Panc1 (cell line): ENCODE results near the gene CCDC187. TPM values are rescaled to one million over a fixed set of nuclear protein-coding genes. Genes with fewer than 3 reads are reported as not detected.

Source experiments
- ATAC-seq: fragments of 200-7000 bp; cut with Tn5 transposase; 2 replicates; pipeline ENCODE4 v1.9.1; 2020; ENCODE audit warnings: mild to moderate bottlenecking, moderate library complexity
- BruUV-seq: library from RNA; stranded (reverse); fragments of 400-500 nt; replicated peaks from 2 replicates; lab custom pipeline; 2021; lab: Mats Ljungman, UMichigan
- CTCF ChIA-PET: fragments of 300-600 bp; sonication (Branson Sonifier 250); formaldehyde crosslinking; loops from one replicate; lab custom pipeline; 2022; ENCODE audit warnings: antibody characterized with exemption; lab: Charles Lee
- POLR2A ChIA-PET: fragments of 300-600 bp; sonication (Branson Sonifier 250); formaldehyde crosslinking; loops from one replicate; lab custom pipeline; 2022; ENCODE audit warnings: antibody characterized with exemption; lab: Charles Lee
- DNase-seq: peaks from one replicate; pipeline ENCODE4 v3.0.0-alpha.2; 2010; ENCODE audit warnings: low read depth, low spot score
- H3K27ac ChIP-seq: 2 replicates; pipeline ENCODE4 v1.5.1; 2011; ENCODE audit warnings: mild to moderate bottlenecking, low read length, inconsistent platforms
- H3K27me3 ChIP-seq: fragments of 200-500 bp; sonication (Bioruptor generic); 2 replicates; pipeline ENCODE4 v1.6.0; 2014; ENCODE audit warnings: low read length, inconsistent platforms; ENCODE audit not compliant: control insufficient read depth, insufficient read depth
- H3K36me3 ChIP-seq: fragments of 200-500 bp; sonication (Bioruptor generic); 2 replicates; pipeline ENCODE4 v1.5.1; 2014; ENCODE audit warnings: inconsistent platforms, mild to moderate bottlenecking, low read length, moderate library complexity; ENCODE audit not compliant: control insufficient read depth, insufficient read depth
- H3K4me1 ChIP-seq: 2 replicates; pipeline ENCODE4 v1.5.1; 2011; ENCODE audit warnings: inconsistent platforms, mild to moderate bottlenecking, low read length, moderate library complexity; ENCODE audit not compliant: control insufficient read depth, insufficient read depth
- H3K4me3 ChIP-seq, 2 experiments: 2 replicates each; pipeline ENCODE4 v1.5.1; 2011 to 2012; ENCODE audit warnings: low read depth in 2 of 2, low read length in 2 of 2, mild to moderate bottlenecking in 2 of 2, inconsistent platforms in 1 of 2, moderate library complexity in 1 of 2
- H3K9me3 ChIP-seq: fragments of 200-500 bp; sonication (Bioruptor generic); 2 replicates; pipeline ENCODE4 v1.5.1; 2014; ENCODE audit warnings: low read depth, mild to moderate bottlenecking, inconsistent platforms, low read length, moderate library complexity; ENCODE audit not compliant: control insufficient read depth, insufficient read depth
- CTCF ChIP-seq: fragments of 450-650 bp; IDR thresholded peaks from 2 replicates; pipeline ENCODE4 v1.5.1; 2017; ENCODE audit warnings: mild to moderate bottlenecking
- POLR2AphosphoS5 ChIP-seq: IDR thresholded peaks from 2 replicates; pipeline ENCODE4 v1.6.1; 2012; ENCODE audit warnings: mild to moderate bottlenecking, low read depth, low read length, moderate library complexity
- REST ChIP-seq, 2 experiments: IDR thresholded peaks; 2 replicates each; pipeline ENCODE4 v1.6.1; 2011 to 2012; ENCODE audit warnings: low read depth in 2 of 2, control low read depth in 1 of 2, low read length in 1 of 2, mild to moderate bottlenecking in 1 of 2, moderate library complexity in 1 of 2; ENCODE audit not compliant: insufficient read depth in 1 of 2
- SIN3A ChIP-seq: IDR thresholded peaks from 2 replicates; pipeline ENCODE4 v1.6.1; 2012; ENCODE audit warnings: low read depth, mild to moderate bottlenecking, low read length, moderate library complexity, borderline replicate concordance; ENCODE audit not compliant: insufficient read depth
- TCF7L2 ChIP-seq: IDR thresholded peaks from 2 replicates; pipeline ENCODE4 v1.6.1; 2011; ENCODE audit warnings: mild to moderate bottlenecking, low read depth, low read length, inconsistent platforms
- in situ Hi-C: cut with HindIII; loops from 2 replicates; pipeline ENCODE4 v1.10.0; 2016; ENCODE audit warnings: low sequenced_read_pairs, low pct_unique_long_range_greater_than_20kb
- intact Hi-C: fragments of 100-400 bp; cut with micrococcal nuclease; formaldehyde crosslinking; loops from one replicate; pipeline ENCODE4 v1.10.0; 2022; ENCODE audit not compliant: unreplicated experiment
- total RNA-seq: library from RNA; stranded (reverse); gene quantifications from one replicate; pipeline ENCODE4 v1.2.1, GENCODE V29; 2021; ENCODE audit not compliant: unreplicated experiment

CCDC187 gene
- total RNA-seq, 1 experiment from 2014 or later = not detected

- H3K36me3 ChIP-seq = no peaks in the 10 kb centered on the region; the same call in 1 of the 2 replicates
- DNase-seq (no peak), ATAC-seq (no peak)
- H3K4me1 ChIP-seq = no peaks in the 10 kb centered on the region; the same call in 1 of the 2 replicates
- BruUV-seq = no TSS peak
- H3K27ac ChIP-seq = no peak overlapping the region
- H3K9me3 ChIP-seq = no peaks in the 10 kb centered on the region
- TF ChIP-seq REST (IDR thresholded peaks at IDR 0.05; ENCODE audit: insufficient read depth in 1 of 2, low read depth in 2 of 2, low read length in 1 of 2) (no peak), SIN3A (no peak), TCF7L2 (no peak), CTCF (no peak), POLR2AphosphoS5 (no peak)
- in situ Hi-C loops (no loop called here), intact Hi-C loops (no loop called here)
- ChIA-PET POLR2A (no interaction called here), CTCF (interaction anchor here (0.7 kb wide), 1 partner anchor 870 kb away, joined by 20 read pairs; no protein-coding TSS in a partner anchor)
- no peak overlapping the region for H3K4me3 ChIP-seq
- H3K27me3 ChIP-seq = no peaks in the 10 kb centered on the region
These were observed 28.6 kb upstream of the CCDC187 start for GRCh38 chr9:136332482-136332983.

- DNase-seq (no peak), ATAC-seq (no peak)
- no TSS peak for BruUV-seq
- Histone ChIP-seq H3K27me3 (no peaks in the 10 kb centered on the region), H3K4me3 (no peak overlapping the region), H3K4me1 (no peaks in the 10 kb centered on the region; the same call in 1 of the 2 replicates), H3K36me3 (no peaks in the 10 kb centered on the region; the same call in 1 of the 2 replicates), H3K9me3 (no peaks in the 10 kb centered on the region), H3K27ac (no peak overlapping the region)
- TF ChIP-seq TCF7L2 (no peak), CTCF (no peak), POLR2AphosphoS5 (no peak), SIN3A (no peak), REST (IDR thresholded peaks at IDR 0.05; ENCODE audit: insufficient read depth in 1 of 2, low read depth in 2 of 2, low read length in 1 of 2) (no peak)
- in situ Hi-C loops = no loop called here
- ChIA-PET POLR2A (no interaction called here), CTCF (interaction anchor here (0.7 kb wide), 1 partner anchor 871 kb away, joined by 20 read pairs; no protein-coding TSS in a partner anchor)
- intact Hi-C loops = no loop called here
These were observed 27.9 kb upstream of the CCDC187 start for GRCh38 chr9:136331556-136332481.
